ENCODE measurements around the gene PSIP1.
A peak's percentile ranks its signal among the peaks of the same experiment; 100 is the strongest.

PSIP1 gene

GRCh38 chr9:15510789-15511575 is at the start of gene PSIP1:
TSS of gene PSIP1 (minus strand) at chr9:15510970. CDS start at chr9:15510188, 782 bp downstream.
- peaks cover 6% of the 10 kb centered on the region; the same call in 1 of the 2 replicates for H3K4me1 ChIP-seq (ENCODE audit: control insufficient read depth, insufficient read depth, low read length)
- H3K9me3 ChIP-seq (ENCODE audit: control insufficient read depth, insufficient read depth, low read depth, low read length), result no peaks in the 10 kb centered on the region
- peak within 1 kb of the TSS; percentile 99 for H3K4me3 ChIP-seq (ENCODE audit: low read depth, low read length)
- H3K27ac ChIP-seq (ENCODE audit: extremely low read depth, low read depth, low read length), result peak within 1 kb of the TSS; percentile 99
- ChIA-PET CTCF (interaction anchor here (0.6 to 1.5 kb wide), 4 partner anchors 21 to 107 kb away, joined by 3 to 6 read pairs (median 4); no protein-coding TSS in a partner anchor), POLR2A (interaction anchor here (0.6 to 4.6 kb wide), 9 partner anchors 10 to 230 kb away, joined by 3 to 61 read pairs (median 5); partner anchors contain the start of genes CCDC171, SNAPC3 and TTC39B)
- peaks cover 15 to 34% of the 10 kb centered on the region in 2 experiments for H3K36me3 ChIP-seq (ENCODE audit: control insufficient read depth in 2 of 2, insufficient read depth in 1 of 2, low read length in 2 of 2)
- 0 out of 2 replicates have a peak, but pooled peaks have one; percentile 68 for TF ChIP-seq ZSCAN23 (tag by site-specific recombination; IDR thresholded peaks at IDR 0.05)
- TF ChIP-seq KLF17 (tag by site-specific recombination; IDR thresholded peaks at IDR 0.05), result peak; percentile 90
- TF ChIP-seq ZNF426 (tag by site-specific recombination; IDR thresholded peaks at IDR 0.05), result no peak
- TF ChIP-seq ATF2 (tag by site-specific recombination; IDR thresholded peaks at IDR 0.05; ENCODE audit: low read depth), result no peak
- peak; percentile 34; the same call in 1 of the 2 replicates for TF ChIP-seq ZNF558 (tag by site-specific recombination; IDR thresholded peaks at IDR 0.05)
- TF ChIP-seq KLF8 (tag by site-specific recombination; IDR thresholded peaks at IDR 0.05), result peak; percentile 83; the same call in 1 of the 2 replicates
- TF ChIP-seq ZEB2 (tag by site-specific recombination; IDR thresholded peaks at IDR 0.05), result peak; percentile 59; the same call in 1 of the 2 replicates
- 0 out of 2 replicates have a peak, but pooled peaks have one; percentile 56 for TF ChIP-seq INSM2 (tag by site-specific recombination; IDR thresholded peaks at IDR 0.05)
- 0 out of 2 replicates have a peak, but pooled peaks have one; percentile 64 for TF ChIP-seq ZNF324 (tag by site-specific recombination; IDR thresholded peaks at IDR 0.05)
- peak; percentile 49; the same call in 1 of the 2 replicates for TF ChIP-seq ZFP69B (tag by site-specific recombination; IDR thresholded peaks at IDR 0.05)
- TF ChIP-seq ZNF692 (tag by site-specific recombination; IDR thresholded peaks at IDR 0.05), result peak; percentile 56
- peak; percentile 100 for TF ChIP-seq PRDM10 (tag by site-specific recombination; IDR thresholded peaks at IDR 0.05)
- TF ChIP-seq KLF9 (tag by site-specific recombination; IDR thresholded peaks at IDR 0.05; ENCODE audit: low read depth), result peak; percentile 67; the same call in 1 of the 2 replicates
- TF ChIP-seq KLF16 (tag by site-specific recombination; IDR thresholded peaks at IDR 0.05), result peak; percentile 85
- no peak for TF ChIP-seq GFI1B (tag by site-specific recombination; IDR thresholded peaks at IDR 0.05)
- TF ChIP-seq PATZ1 (tag by site-specific recombination; IDR thresholded peaks at IDR 0.05), result peak; percentile 90
- TF ChIP-seq ZNF76 (tag by site-specific recombination; IDR thresholded peaks at IDR 0.05; ENCODE audit: borderline replicate concordance, low read depth), result peak; percentile 70; the same call in 1 of the 2 replicates
- peak; percentile 53; the same call in 1 of the 2 replicates for TF ChIP-seq ZNF843 (tag by site-specific recombination; IDR thresholded peaks at IDR 0.05)
- TF ChIP-seq ZNF148 (tag by site-specific recombination; IDR thresholded peaks at IDR 0.05; ENCODE audit: borderline replicate concordance), result no peak
- TF ChIP-seq ZNF169 (tag by site-specific recombination; IDR thresholded peaks at IDR 0.05), result no peak
- peak; percentile 83 for TF ChIP-seq SP7 (tag by site-specific recombination; IDR thresholded peaks at IDR 0.05)
